ENCODE results near the gene ZC3H15. TPM values are rescaled to one million over a fixed set of nuclear protein-coding genes. Genes with fewer than 3 reads are reported as not detected.
"Not testable (repeated sequence)": the region's sequence is repeated elsewhere in the genome, so short reads cannot be mapped to it uniquely, and the experiment has no call there.

ZC3H15 gene
- polyA plus RNA-seq: 10 to 100 TPM; 57.5 to 59.8 (median 57.8) TPM

GRCh38 chr2:186485871-186486650, at the start of gene ZC3H15:
Gene ZC3H15, plus strand, starts transcription at chr2:186486260. Its CDS starts 123 bp downstream, at chr2:186486383.
- H3K4me3 Mint-ChIP-seq: peak within 1 kb of the TSS; percentile 98 to 99 (median 98)
- peak within 1 kb of the TSS; percentile 98 to 100 (median 99) for H3K27ac Mint-ChIP-seq
- peaks cover 60 to 73% of the 10 kb centered on the region in 2 donors for H3K4me1 Mint-ChIP-seq
- H3K27me3 Mint-ChIP-seq (ENCODE audit: low read depth in 3 of 3): peaks cover 13 to 18% (median 14%) of the 10 kb centered on the region in 3 donors
- H3K9me3 Mint-ChIP-seq: no peaks in the 10 kb centered on the region
- peak; percentile 97 for DNase-seq
- no peaks in the 10 kb centered on the region for H3K36me3 Mint-ChIP-seq

DNA sequence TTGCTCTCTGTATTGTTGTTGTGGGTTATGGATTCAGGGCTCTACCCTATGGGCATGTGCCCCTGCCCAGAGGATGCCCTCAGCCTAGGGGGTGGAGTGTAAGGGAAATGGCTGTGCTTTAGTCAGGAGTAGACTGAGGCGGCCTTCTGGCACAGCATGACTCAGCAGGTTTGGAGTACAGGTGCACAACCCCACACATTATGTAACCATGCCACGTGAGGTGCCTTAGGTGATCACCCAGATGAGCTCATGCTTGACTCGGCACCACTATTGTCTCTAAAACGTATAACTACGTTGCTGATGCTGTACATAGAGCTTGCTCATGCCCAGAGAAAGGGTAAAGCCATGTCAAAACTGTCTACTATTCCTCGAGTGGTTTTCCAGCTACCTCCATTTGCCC, 48.3 kb upstream of the ZC3H15 start:
- H3K36me3 Mint-ChIP-seq: peaks cover 11 to 20% (median 15%) of the 10 kb centered on the region in 3 donors

GRCh38 chr2:186439673-186440095, 46.4 kb upstream of the ZC3H15 start:
- H3K4me3 Mint-ChIP-seq; H3K9me3 Mint-ChIP-seq; H3K27me3 Mint-ChIP-seq (ENCODE audit: low read depth in 3 of 3); H3K27ac Mint-ChIP-seq; DNase-seq; H3K4me1 Mint-ChIP-seq: not testable (repeated sequence)
- peaks cover 7 to 11% (median 7%) of the 10 kb centered on the region in 3 donors for H3K36me3 Mint-ChIP-seq

More for the DNA sequence above, 48.3 kb upstream of the ZC3H15 start:
- Mint-ChIP-seq H3K4me1 (no peaks in the 10 kb centered on the region), H3K9me3 (peaks cover 0 to 2% (median 0%) of the 10 kb centered on the region in 6 donors), H3K4me3 (no peak overlapping the region), H3K27me3 (ENCODE audit: low read depth in 3 of 3) (peaks cover 0 to under 1% (median 0%) of the 10 kb centered on the region in 3 donors), H3K27ac (no peak overlapping the region)
- DNase-seq: no peak

DNA sequence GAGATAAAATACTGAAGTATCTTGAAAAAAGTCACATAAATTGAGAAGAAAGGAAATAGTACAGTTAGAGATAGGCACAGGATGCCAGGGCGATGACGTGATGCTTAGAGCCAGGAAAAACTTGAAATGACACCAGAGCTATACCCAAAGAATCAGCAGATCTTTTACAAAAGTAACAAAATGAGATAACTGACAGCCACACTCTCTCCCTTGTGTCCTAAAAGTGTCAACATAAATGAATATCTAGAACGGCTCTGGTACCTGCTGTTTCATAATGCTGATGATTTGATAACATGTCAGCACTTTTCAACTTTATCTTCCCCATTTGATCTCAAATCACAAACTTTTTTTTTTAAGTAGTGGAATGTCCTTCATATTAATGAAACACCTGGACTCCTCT, 45.6 kb upstream of the ZC3H15 start:
- H3K27me3 Mint-ChIP-seq (ENCODE audit: low read depth in 3 of 3): no peaks in the 10 kb centered on the region
- no peak overlapping the region for H3K27ac Mint-ChIP-seq

GRCh38 chr2:186442885-186443284, 43.2 kb upstream of the ZC3H15 start:
- Mint-ChIP-seq H3K4me3 (no peak overlapping the region), H3K36me3 (peaks cover 0 to 9% (median 6%) of the 10 kb centered on the region in 3 donors), H3K9me3 (no peaks in the 10 kb centered on the region), H3K27ac (no peak overlapping the region), H3K4me1 (no peaks in the 10 kb centered on the region), H3K27me3 (ENCODE audit: low read depth in 3 of 3) (no peaks in the 10 kb centered on the region)
- DNase-seq: no peak

More for the DNA sequence above, 45.6 kb upstream of the ZC3H15 start:
- H3K36me3 Mint-ChIP-seq: peaks cover 3 to 11% (median 6%) of the 10 kb centered on the region in 3 donors
- peaks cover 0 to 2% (median 0%) of the 10 kb centered on the region in 6 donors for H3K9me3 Mint-ChIP-seq
- no peak overlapping the region for H3K4me3 Mint-ChIP-seq
- no peaks in the 10 kb centered on the region for H3K4me1 Mint-ChIP-seq
- no peak for DNase-seq

DNA sequence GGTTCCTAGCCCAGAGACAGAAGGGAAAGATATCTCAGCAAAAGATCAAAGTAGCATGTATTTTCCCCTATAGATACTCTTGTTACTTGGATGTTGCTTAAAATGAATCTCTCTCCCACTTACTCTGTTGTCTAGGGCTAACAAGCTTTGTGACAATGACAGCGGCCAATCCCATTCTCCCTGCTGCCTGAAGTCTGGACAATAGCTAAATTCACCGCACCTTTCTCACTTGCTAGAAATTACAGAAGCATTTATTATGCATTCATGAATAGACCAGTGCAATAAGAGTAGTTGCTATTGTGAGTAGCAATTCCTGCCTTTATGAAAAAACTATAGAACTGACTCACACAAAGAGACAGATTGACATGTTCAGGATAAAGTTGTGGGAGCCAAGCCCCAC, 42.2 kb upstream of the ZC3H15 start:
- Mint-ChIP-seq H3K27ac (no peak overlapping the region), H3K36me3 (peaks cover 0 to 6% (median 3%) of the 10 kb centered on the region in 3 donors), H3K4me3 (no peak overlapping the region), H3K27me3 (ENCODE audit: low read depth in 3 of 3) (no peaks in the 10 kb centered on the region), H3K4me1 (no peaks in the 10 kb centered on the region), H3K9me3 (no peaks in the 10 kb centered on the region)
- no peak for DNase-seq

DNA sequence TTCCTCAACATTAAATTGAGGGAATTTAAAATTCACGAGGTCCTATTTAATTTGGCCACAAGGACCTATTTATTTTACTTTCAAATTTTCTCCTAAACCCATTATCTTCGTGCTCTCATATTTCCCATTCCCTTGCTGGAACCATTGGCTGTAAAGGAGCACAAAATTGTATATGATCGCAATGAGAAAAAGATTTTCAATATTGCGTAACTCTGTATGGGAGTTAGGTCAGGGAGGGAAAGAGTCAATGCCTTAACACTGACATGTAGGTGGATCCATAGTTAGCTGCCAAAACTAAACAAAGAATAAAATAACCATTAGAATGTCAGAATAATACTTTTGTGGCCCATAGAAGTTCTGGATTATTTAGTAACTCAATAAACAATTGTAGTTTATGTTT, 40.6 kb upstream of the ZC3H15 start:
- H3K9me3 Mint-ChIP-seq: no peaks in the 10 kb centered on the region
- peaks cover 0 to 3% (median 0%) of the 10 kb centered on the region in 3 donors for H3K36me3 Mint-ChIP-seq
- no peaks in the 10 kb centered on the region for H3K27me3 Mint-ChIP-seq (ENCODE audit: low read depth in 3 of 3)
- no peak overlapping the region for H3K4me3 Mint-ChIP-seq
- no peak overlapping the region for H3K27ac Mint-ChIP-seq
- DNase-seq: no peak
- no peaks in the 10 kb centered on the region for H3K4me1 Mint-ChIP-seq

DNA sequence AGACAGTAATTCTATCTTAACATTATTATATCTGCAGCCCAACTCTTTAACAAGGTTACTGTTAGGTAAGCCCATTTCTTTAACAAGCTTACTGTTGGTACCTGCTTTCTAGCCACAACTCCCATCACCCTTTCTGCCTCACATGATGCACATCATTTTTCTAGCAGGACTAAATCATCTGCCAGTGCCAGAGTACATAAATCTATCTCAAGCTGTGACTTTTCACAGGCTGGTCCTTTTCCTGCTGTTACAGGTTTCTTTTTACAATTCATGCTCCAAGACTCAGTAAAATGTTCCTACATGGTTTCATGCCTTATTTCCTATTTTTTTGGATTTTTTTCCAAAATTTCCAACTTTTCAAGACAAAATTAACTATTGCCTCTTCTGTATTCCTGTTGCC, 30.4 kb upstream of the ZC3H15 start:
- DNase-seq: no peak
- no peak overlapping the region for H3K4me3 Mint-ChIP-seq
- peaks cover 0 to 12% (median 6%) of the 10 kb centered on the region in 3 donors for H3K36me3 Mint-ChIP-seq
- no peaks in the 10 kb centered on the region for H3K4me1 Mint-ChIP-seq
- H3K27me3 Mint-ChIP-seq (ENCODE audit: low read depth in 3 of 3): peaks cover 0 to 1% (median 0%) of the 10 kb centered on the region in 3 donors
- H3K9me3 Mint-ChIP-seq: no peaks in the 10 kb centered on the region
- no peak overlapping the region for H3K27ac Mint-ChIP-seq

- Mint-ChIP-seq H3K4me1 (no peaks in the 10 kb centered on the region), H3K9me3 (no peaks in the 10 kb centered on the region), H3K36me3 (peaks cover 0 to 12% (median 6%) of the 10 kb centered on the region in 3 donors), H3K27ac (no peak overlapping the region), H3K4me3 (no peak overlapping the region), H3K27me3 (ENCODE audit: low read depth in 3 of 3) (peaks cover 0 to 3% (median 0%) of the 10 kb centered on the region in 3 donors)
- DNase-seq: no peak
Measured at GRCh38 chr2:186456941-186457340, 29.1 kb upstream of the ZC3H15 start.

- Mint-ChIP-seq H3K36me3 (peaks cover 0 to 12% (median 6%) of the 10 kb centered on the region in 3 donors), H3K9me3 (no peaks in the 10 kb centered on the region), H3K4me3 (no peak overlapping the region), H3K4me1 (no peaks in the 10 kb centered on the region), H3K27me3 (ENCODE audit: low read depth in 3 of 3) (peaks cover 0 to 3% (median 0%) of the 10 kb centered on the region in 3 donors), H3K27ac (no peak overlapping the region)
- DNase-seq: no peak
Measured at GRCh38 chr2:186457908-186458307, 28.2 kb upstream of the ZC3H15 start.

DNA sequence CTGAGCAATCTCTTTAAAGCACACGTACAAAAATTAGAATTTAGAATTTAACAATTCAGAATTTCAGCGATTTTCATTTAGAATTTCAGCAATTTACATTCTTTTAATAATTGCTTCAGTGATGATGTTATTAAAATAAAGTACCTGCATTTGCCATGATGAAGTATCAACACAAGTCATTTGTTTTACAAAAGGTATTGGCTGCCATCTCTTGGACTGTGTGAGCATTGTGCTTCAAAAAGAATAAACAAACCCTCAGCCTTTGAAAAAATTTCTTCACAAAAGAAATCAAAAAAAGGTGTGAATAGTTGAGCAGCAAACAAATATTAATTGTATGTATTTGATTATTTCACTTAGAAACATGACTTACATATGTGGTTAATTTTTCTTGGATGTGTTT, 27.1 kb upstream of the ZC3H15 start:
- no peak overlapping the region for H3K27ac Mint-ChIP-seq
- H3K4me1 Mint-ChIP-seq: no peaks in the 10 kb centered on the region
- DNase-seq: no peak
- H3K27me3 Mint-ChIP-seq (ENCODE audit: low read depth in 3 of 3): peaks cover 0 to 3% (median 0%) of the 10 kb centered on the region in 3 donors
- peaks cover 0 to 6% (median 6%) of the 10 kb centered on the region in 3 donors for H3K36me3 Mint-ChIP-seq
- no peak overlapping the region for H3K4me3 Mint-ChIP-seq
- H3K9me3 Mint-ChIP-seq: no peaks in the 10 kb centered on the region

DNA sequence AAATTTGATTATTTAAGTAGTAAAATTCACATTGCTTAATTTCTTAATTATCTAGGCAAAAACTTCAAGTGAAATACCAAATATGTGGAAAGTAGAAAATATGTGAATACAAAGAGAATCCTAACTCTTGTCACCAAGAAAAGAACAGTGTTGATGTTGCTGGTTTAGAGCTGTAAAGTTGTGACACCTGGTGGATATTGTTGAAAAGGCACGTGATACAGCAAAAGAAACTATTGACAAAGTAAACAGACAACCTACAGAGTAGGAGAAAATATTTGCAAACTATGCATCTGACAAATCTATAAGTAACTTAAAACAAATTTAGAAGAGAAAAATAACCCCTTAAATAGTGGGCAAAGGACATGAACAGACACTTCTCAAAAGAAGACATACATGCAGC, 25.6 kb upstream of the ZC3H15 start:
- no peaks in the 10 kb centered on the region for H3K4me1 Mint-ChIP-seq
- peaks cover 0 to 2% (median 2%) of the 10 kb centered on the region in 3 donors for H3K36me3 Mint-ChIP-seq
- no peak overlapping the region for H3K4me3 Mint-ChIP-seq
- no peak overlapping the region for H3K27ac Mint-ChIP-seq
- H3K9me3 Mint-ChIP-seq: no peaks in the 10 kb centered on the region
- H3K27me3 Mint-ChIP-seq (ENCODE audit: low read depth in 3 of 3): peaks cover 0 to 3% (median 0%) of the 10 kb centered on the region in 3 donors
- DNase-seq: no peak

- no peak for DNase-seq
- H3K27ac Mint-ChIP-seq: no peak overlapping the region
- peaks cover 0 to 15% (median 3%) of the 10 kb centered on the region in 3 donors for H3K36me3 Mint-ChIP-seq
- H3K4me3 Mint-ChIP-seq: no peak overlapping the region
- no peaks in the 10 kb centered on the region for H3K4me1 Mint-ChIP-seq
- no peaks in the 10 kb centered on the region for H3K9me3 Mint-ChIP-seq
- H3K27me3 Mint-ChIP-seq (ENCODE audit: low read depth in 3 of 3): peaks cover 0 to 4% (median 0%) of the 10 kb centered on the region in 3 donors
Measured at GRCh38 chr2:186466743-186467142, 19.3 kb upstream of the ZC3H15 start.

DNA sequence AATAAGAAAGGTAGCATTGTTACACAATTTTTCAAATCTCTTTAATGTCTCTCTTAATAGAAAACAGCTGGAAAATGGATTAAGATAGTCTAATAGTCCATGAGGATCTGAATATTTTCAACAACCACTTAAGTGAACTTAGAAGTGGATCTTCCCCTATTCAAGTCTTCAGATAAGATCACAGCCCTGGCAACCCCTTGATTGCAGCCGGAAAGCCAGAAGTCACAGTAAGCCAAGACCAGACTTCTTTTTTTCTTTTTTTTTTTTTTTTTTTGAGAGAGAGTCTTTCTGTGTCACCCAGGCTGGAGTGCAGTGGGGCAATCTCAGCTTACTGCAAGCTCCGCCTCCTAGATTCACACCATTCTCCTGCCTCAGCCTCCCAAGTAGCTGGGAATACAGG, 18.6 kb upstream of the ZC3H15 start:
- H3K27ac Mint-ChIP-seq: no peak overlapping the region
- no peaks in the 10 kb centered on the region for H3K9me3 Mint-ChIP-seq
- no peak overlapping the region for H3K4me3 Mint-ChIP-seq
- peaks cover 0 to 4% (median 0%) of the 10 kb centered on the region in 3 donors for H3K27me3 Mint-ChIP-seq (ENCODE audit: low read depth in 3 of 3)
- H3K36me3 Mint-ChIP-seq: peaks cover 0 to 20% (median 3%) of the 10 kb centered on the region in 3 donors
- no peaks in the 10 kb centered on the region for H3K4me1 Mint-ChIP-seq
- DNase-seq: no peak

Data from immature natural killer cell (primary cell).